Keratinocyte (primary cell): ENCODE measurements around the gene EPC2. TPM values are rescaled to one million over a fixed set of nuclear protein-coding genes. Genes with fewer than 3 reads are reported as not detected.

ENCODE experiments used
- DNase-seq: peaks from one replicate; pipeline ENCODE4 v3.0.0-alpha.2; 2011; ENCODE audit warnings: low read depth, missing footprints, low spot score
- FAIRE-seq: peaks from 2 replicates; lab custom pipeline; 2011; peaks lifted over from hg19 to GRCh38; lab: Jason Lieb, UNC
- H2AFZ ChIP-seq: 2 replicates; pipeline ENCODE4 v1.6.0; 2012; ENCODE audit warnings: low read length, control low read depth, inconsistent platforms; ENCODE audit not compliant: control insufficient read depth
- H3K27ac ChIP-seq: 2 replicates; pipeline ENCODE4 v1.5.1; 2011; ENCODE audit warnings: low read length; ENCODE audit not compliant: control insufficient read depth, insufficient read depth
- H3K27me3 ChIP-seq: 3 replicates; pipeline ENCODE4 v1.6.0; 2011; ENCODE audit warnings: low read length; ENCODE audit not compliant: control insufficient read depth, insufficient read depth; ENCODE audit errors: extremely low read depth
- H3K36me3 ChIP-seq, 2 experiments: 2 replicates in 1 of 2; 3 replicates in 1 of 2; pipeline ENCODE4 v1.5.1; 2011; ENCODE audit warnings: low read length in 2 of 2, mild to moderate bottlenecking in 1 of 2; ENCODE audit not compliant: control insufficient read depth in 2 of 2, insufficient read depth in 2 of 2; ENCODE audit errors: extremely low read depth in 1 of 2
- H3K4me1 ChIP-seq: 3 replicates; pipeline ENCODE4 v1.5.1; 2011; ENCODE audit warnings: low read length; ENCODE audit not compliant: control insufficient read depth, insufficient read depth; ENCODE audit errors: extremely low read depth
- H3K4me2 ChIP-seq: 3 replicates; pipeline ENCODE4 v1.6.0; 2011; ENCODE audit warnings: low read depth, low read length; ENCODE audit not compliant: control insufficient read depth, insufficient read depth; ENCODE audit errors: extremely low read depth
- H3K4me3 ChIP-seq, 3 experiments: fragments of 200-600 bp in 1 of 3; sonication (generic) in 1 of 3; 2 replicates in 2 of 3; 3 replicates in 1 of 3; pipeline ENCODE4 v1.5.1; 2011 to 2016; ENCODE audit warnings: low read length in 3 of 3, mild to moderate bottlenecking in 3 of 3, control low read depth in 2 of 3, inconsistent platforms in 1 of 3, low read depth in 1 of 3, mixed read lengths in 1 of 3, mixed run types in 1 of 3, moderate library complexity in 1 of 3; ENCODE audit not compliant: control insufficient read depth in 2 of 3, insufficient read depth in 2 of 3; ENCODE audit errors: extremely low read depth in 1 of 3
- H3K79me2 ChIP-seq: 2 replicates; pipeline ENCODE4 v1.6.0; 2012; ENCODE audit warnings: low read length; ENCODE audit not compliant: control insufficient read depth, insufficient read depth
- H3K9ac ChIP-seq: 3 replicates; pipeline ENCODE4 v1.6.0; 2011; ENCODE audit warnings: low read length; ENCODE audit not compliant: control insufficient read depth, insufficient read depth; ENCODE audit errors: extremely low read depth
- H3K9me1 ChIP-seq: 3 replicates; pipeline ENCODE4 v1.6.0; 2011; ENCODE audit warnings: low read length; ENCODE audit not compliant: control insufficient read depth, insufficient read depth; ENCODE audit errors: extremely low read depth
- H3K9me3 ChIP-seq: 2 replicates; pipeline ENCODE4 v1.5.1; 2012; ENCODE audit warnings: low read depth, low read length; ENCODE audit not compliant: control insufficient read depth
- H4K20me1 ChIP-seq: 3 replicates; pipeline ENCODE4 v1.6.0; 2011; ENCODE audit warnings: low read length; ENCODE audit not compliant: control insufficient read depth, insufficient read depth; ENCODE audit errors: extremely low read depth
- CTCF ChIP-seq, 3 experiments: IDR thresholded peaks in 1 of 3; conservative IDR thresholded peaks in 1 of 3; optimal IDR thresholded peaks in 1 of 3; 2 replicates in 2 of 3; 3 replicates in 1 of 3; pipeline versions ENCODE3 to v1.5.1; 2011; ENCODE audit warnings: low read length in 3 of 3, mild to moderate bottlenecking in 3 of 3, moderate library complexity in 2 of 3, control low read depth in 1 of 3, inconsistent platforms in 1 of 3; ENCODE audit not compliant: insufficient read depth in 2 of 3; ENCODE audit errors: extremely low read depth in 1 of 3
- EZH2 ChIP-seq: IDR thresholded peaks from one replicate; pipeline ENCODE4 v1.6.1; 2012; ENCODE audit warnings: inconsistent platforms, mild to moderate bottlenecking, low read length, moderate library complexity
- dilution Hi-C: fragments of 300-500 bp; cut with MboI; formaldehyde crosslinking; loops from one replicate; pipeline ENCODE4 v1.7.0; 2020; ENCODE audit warnings: low sequenced_read_pairs; ENCODE audit not compliant: extremely low pct_ligation_motif_present
- polyA plus RNA-seq, 5 experiments: library from polyadenylated mRNA; depleted of rRNA in 3 of 5; stranded (reverse) in 3 of 5; stranded (forward) in 1 of 5; unstranded in 1 of 5; fragments of >200 nt; gene quantifications; 1 replicate in 1 of 5; 2 replicates in 3 of 5; 3 replicates in 1 of 5; pipeline versions ENCODE4 v1.2.1 to v1.2.3, GENCODE V29; 2011 to 2012; ENCODE audit warnings: missing spikeins in 2 of 5, low read depth in 1 of 5, low replicate concordance in 1 of 5

The EPC2 gene
- polyA plus RNA-seq, 1 donor (not counting 4 experiments of a cell fraction or from before 2014, with no cell fraction given): 13.1 TPM

DNA sequence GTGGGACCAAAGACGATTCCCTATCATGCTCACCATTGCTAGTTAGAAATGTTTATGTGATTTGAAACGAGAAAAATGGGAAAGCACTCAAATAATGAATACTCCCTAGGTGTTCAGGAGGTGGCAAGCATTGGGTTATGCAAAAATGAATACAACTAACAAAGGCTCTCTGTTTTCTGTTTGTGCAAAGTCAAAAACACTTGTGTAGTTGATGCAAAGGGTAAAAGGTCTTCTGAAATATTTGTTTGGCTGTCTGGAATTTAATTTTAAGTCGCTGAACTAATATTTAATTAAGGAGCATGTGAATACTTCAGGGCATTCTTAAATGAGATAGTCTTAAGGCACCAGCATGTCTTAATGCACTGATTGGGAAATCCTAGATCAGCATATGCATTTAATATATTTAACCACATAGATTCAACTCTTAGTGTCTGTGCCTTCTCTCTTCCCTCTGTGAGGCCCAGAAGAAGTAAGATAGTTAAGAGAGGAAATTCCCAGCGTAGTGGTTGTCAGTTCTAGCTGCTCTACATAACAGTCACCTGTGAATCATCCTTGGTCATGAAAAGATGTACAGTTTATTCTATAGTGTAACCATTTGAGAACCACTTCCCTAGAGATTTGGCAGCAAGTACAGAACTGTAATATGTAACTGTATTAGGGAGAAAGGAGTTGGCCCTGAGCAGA lies 111.9 kb downstream of the EPC2 start:
- no peaks in the 10 kb centered on the region for H3K36me3 ChIP-seq
- H3K27ac ChIP-seq: peak overlapping the region; percentile 29
- no peaks in the 10 kb centered on the region for H3K79me2 ChIP-seq
- H3K9me3 ChIP-seq: no peaks in the 10 kb centered on the region
- TF ChIP-seq EZH2 (no peak), CTCF (optimal IDR thresholded peaks at IDR 0.05 in 1 of 3, IDR thresholded peaks at IDR 0.05 in 1 of 3, conservative IDR thresholded peaks at IDR 0.05 in 1 of 3; ENCODE audit: extremely low read depth in 1 of 3, insufficient read depth in 2 of 3, low read length in 3 of 3) (no peak)
- H3K4me3 ChIP-seq: no peak overlapping the region
- DNase-seq (peak; percentile 5), FAIRE-seq (peak; percentile 90)
- no peak overlapping the region for H3K9ac ChIP-seq
- H3K4me1 ChIP-seq: peaks cover 13% of the 10 kb centered on the region
- H4K20me1 ChIP-seq: no peaks in the 10 kb centered on the region
- no peaks in the 10 kb centered on the region for H3K9me1 ChIP-seq
- H3K4me2 ChIP-seq: peak overlapping the region; percentile 32
- dilution Hi-C loops: no loop called here
- no peak overlapping the region for H2AFZ ChIP-seq
- H3K27me3 ChIP-seq: no peaks in the 10 kb centered on the region

GRCh38 chr2:148764815-148765214 lies 120.3 kb downstream of the EPC2 start:
- DNase-seq (no peak), FAIRE-seq (no peak)
- dilution Hi-C loops: no loop called here
- Histone ChIP-seq H2AFZ (no peak overlapping the region), H3K9me1 (no peaks in the 10 kb centered on the region), H3K36me3 (peaks cover 0 to 4% of the 10 kb centered on the region in 2 experiments), H3K27ac (no peak overlapping the region), H3K79me2 (no peaks in the 10 kb centered on the region), H3K9ac (no peak overlapping the region), H3K4me1 (no peaks in the 10 kb centered on the region), H3K4me3 (no peak overlapping the region), H3K9me3 (no peaks in the 10 kb centered on the region), H4K20me1 (no peaks in the 10 kb centered on the region), H3K4me2 (no peak overlapping the region), H3K27me3 (no peaks in the 10 kb centered on the region)
- no peak for TF ChIP-seq CTCF (optimal IDR thresholded peaks at IDR 0.05 in 1 of 3, IDR thresholded peaks at IDR 0.05 in 1 of 3, conservative IDR thresholded peaks at IDR 0.05 in 1 of 3; ENCODE audit: extremely low read depth in 1 of 3, insufficient read depth in 2 of 3, low read length in 3 of 3)
- TF ChIP-seq EZH2: no peak
